Mucosa of rectum (tissue), 2 donors: Measurements from ENCODE around the gene EPB41L4A.
"Not testable (repeated sequence)": the region's sequence is repeated elsewhere in the genome, so short reads cannot be mapped to it uniquely, and the experiment has no call there.

Experiments
- H3K27ac ChIP-seq, 2 donors: one replicate each; pipeline ENCODE4 v1.7.0; 2013; ENCODE audit warnings: inconsistent platforms in 2 of 2, low read depth in 2 of 2, low read length in 2 of 2
- H3K27me3 ChIP-seq, 2 donors: one replicate each; pipeline ENCODE4 v1.7.0; 2013; ENCODE audit warnings: low read length in 2 of 2; ENCODE audit not compliant: control insufficient read depth in 2 of 2, insufficient read depth in 2 of 2
- H3K36me3 ChIP-seq, 2 donors: one replicate each; pipeline ENCODE4 v1.7.0; 2013; ENCODE audit warnings: low read length in 2 of 2; ENCODE audit not compliant: control insufficient read depth in 2 of 2, insufficient read depth in 2 of 2
- H3K4me1 ChIP-seq, 2 donors: one replicate each; pipeline ENCODE4 v1.7.0; 2013; ENCODE audit warnings: low read length in 2 of 2, mild to moderate bottlenecking in 1 of 2; ENCODE audit not compliant: control insufficient read depth in 2 of 2, insufficient read depth in 2 of 2
- H3K4me3 ChIP-seq, 2 donors: one replicate each; pipeline ENCODE4 v1.7.0; 2013; ENCODE audit warnings: low read length in 2 of 2
- H3K9ac ChIP-seq, 2 donors: one replicate each; pipeline ENCODE4 v1.7.0; 2013; ENCODE audit warnings: low read length in 2 of 2, low read depth in 1 of 2, mild to moderate bottlenecking in 1 of 2
- H3K9me3 ChIP-seq, 2 donors: one replicate each; pipeline ENCODE4 v1.7.0; 2013; ENCODE audit warnings: low read length in 2 of 2; ENCODE audit not compliant: control insufficient read depth in 2 of 2
- donor health status: healthy.
- donor health status: Normal muscosa, but diverticular disease.

EPB41L4A gene

DNA sequence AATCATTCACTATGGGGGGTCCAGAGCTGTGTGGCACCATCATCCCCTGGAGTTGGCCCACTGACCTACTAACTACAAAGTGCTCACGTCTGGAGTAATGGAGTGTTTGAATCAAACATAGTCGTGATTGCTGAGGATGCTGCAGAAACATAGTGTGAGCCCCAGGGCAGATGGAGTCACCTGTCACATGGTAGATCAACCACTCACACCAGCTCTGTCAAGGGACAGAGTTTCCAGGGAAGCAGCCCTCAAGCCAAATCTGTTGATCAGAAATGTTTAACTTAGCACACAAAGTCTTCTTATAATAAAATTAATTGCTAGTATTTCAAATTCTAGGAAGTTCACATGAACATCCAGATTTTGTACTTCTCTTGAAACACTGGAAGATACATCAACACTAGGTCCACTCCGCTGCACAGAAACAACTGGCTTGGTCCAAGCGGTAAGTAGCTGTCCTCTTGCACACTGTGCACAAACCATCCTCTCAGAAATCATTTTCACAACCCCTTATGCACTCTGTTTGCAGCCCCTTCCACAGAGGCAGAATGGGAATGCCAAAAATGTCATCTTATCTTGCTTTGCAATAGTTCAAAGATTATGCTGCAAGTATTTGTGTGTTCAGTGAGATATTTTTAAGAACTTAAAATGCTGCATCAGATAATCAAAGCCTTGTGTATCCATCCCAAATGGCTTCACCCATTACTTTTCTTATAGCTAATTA lies 191.0 kb downstream of the EPB41L4A start:
- peak overlapping the region in 1 of 2 donors; percentile 9 for H3K4me3 ChIP-seq
- H3K36me3 ChIP-seq: no peaks in the 10 kb centered on the region
- peak overlapping the region in 1 of 2 donors; percentile 28 for H3K27ac ChIP-seq
- H3K9me3 ChIP-seq: no peaks in the 10 kb centered on the region
- H3K27me3 ChIP-seq: no peaks in the 10 kb centered on the region
- peaks cover 9 to 15% of the 10 kb centered on the region in 2 donors for H3K4me1 ChIP-seq
- H3K9ac ChIP-seq: no peak overlapping the region

DNA sequence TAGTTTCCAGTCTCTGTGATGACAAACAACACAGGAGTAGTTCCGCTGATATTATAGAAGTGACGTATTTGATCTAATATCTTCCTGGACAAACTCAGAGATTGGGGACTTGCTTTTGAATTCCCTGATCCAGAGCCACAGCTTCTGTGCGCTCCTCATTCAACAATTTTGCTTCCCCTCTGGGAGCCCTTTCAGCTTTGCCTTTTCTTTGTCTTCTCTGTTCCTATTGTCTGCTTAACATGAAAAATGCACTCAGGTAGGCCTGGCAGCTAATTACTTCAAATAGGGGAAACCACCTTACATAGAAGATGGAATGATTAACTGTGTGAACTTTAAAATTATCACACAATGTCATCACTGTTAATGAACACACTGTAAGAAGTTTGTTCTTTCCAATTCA lies 192.9 kb downstream of the EPB41L4A start:
- Histone ChIP-seq H3K27ac (no peak overlapping the region), H3K27me3 (no peaks in the 10 kb centered on the region), H3K9me3 (no peaks in the 10 kb centered on the region), H3K4me1 (peaks cover 10 to 13% of the 10 kb centered on the region in 2 donors), H3K36me3 (no peaks in the 10 kb centered on the region), H3K4me3 (no peak overlapping the region), H3K9ac (no peak overlapping the region)

DNA sequence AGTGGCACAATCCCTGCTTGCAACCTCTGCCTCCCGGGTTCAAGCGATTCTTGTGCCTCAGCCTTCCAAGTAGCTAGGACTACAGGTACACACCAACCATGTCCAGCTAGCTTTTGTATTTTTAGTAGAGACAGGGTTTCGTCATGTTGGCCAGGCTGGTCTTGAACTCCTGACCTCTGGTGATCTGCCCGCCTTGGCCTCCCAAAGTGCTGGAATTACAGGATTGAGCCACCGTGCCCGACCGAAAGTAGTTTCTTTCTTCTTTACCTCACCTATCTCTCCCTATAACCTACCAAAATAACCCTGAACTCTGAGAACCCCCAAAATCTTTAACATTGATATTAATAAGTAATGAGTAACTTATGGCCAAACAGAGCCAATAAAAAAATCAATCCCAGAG lies 196.1 kb downstream of the EPB41L4A start:
- not testable (repeated sequence) for H3K9ac ChIP-seq, H3K4me1 ChIP-seq, H3K27me3 ChIP-seq, H3K4me3 ChIP-seq, H3K36me3 ChIP-seq, H3K9me3 ChIP-seq, H3K27ac ChIP-seq

DNA sequence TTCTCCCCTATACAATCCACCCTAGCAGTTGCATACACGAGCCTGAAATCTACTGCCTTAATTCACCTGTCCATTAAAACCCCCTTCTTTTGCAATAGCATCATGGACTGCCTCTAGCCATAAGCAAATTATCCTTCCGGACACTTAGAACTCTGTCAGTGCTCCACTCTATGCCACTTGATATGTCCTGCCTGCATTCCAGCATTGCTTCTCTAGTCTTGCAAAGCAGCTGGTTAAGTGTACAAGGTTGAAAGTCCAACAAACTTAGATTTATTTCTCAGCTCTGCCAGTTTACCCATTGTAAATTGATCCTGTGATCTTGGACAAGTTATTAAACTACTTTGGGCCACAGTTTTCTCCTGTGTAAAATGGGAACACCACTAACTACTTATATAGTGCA lies 197.9 kb downstream of the EPB41L4A start:
- Histone ChIP-seq H3K27ac (no peak overlapping the region), H3K9me3 (no peaks in the 10 kb centered on the region), H3K9ac (no peak overlapping the region), H3K27me3 (no peaks in the 10 kb centered on the region), H3K4me1 (peaks cover 3 to 6% of the 10 kb centered on the region in 2 donors), H3K36me3 (no peaks in the 10 kb centered on the region), H3K4me3 (no peak overlapping the region)

DNA sequence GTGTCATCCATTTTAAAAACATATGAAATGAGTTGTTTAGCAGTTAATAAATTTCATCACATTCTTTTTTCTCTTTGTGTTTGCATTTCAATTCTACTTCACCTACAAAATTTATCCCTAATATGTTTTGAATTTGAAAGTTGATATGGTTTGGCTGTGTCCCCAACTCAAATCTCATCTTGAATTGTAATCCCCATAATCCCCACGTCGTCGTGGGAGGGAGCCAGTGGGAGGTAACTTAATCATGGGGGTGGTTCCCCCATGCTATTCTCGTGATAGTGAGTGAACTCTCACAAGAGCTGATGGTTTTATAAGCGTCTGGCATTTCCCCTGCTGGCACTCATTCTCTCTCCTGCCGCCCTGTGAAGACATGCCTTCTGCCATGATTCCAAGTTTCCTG lies 200.1 kb downstream of the EPB41L4A start:
- H3K4me1 ChIP-seq: peaks cover 3 to 6% of the 10 kb centered on the region in 2 donors

DNA sequence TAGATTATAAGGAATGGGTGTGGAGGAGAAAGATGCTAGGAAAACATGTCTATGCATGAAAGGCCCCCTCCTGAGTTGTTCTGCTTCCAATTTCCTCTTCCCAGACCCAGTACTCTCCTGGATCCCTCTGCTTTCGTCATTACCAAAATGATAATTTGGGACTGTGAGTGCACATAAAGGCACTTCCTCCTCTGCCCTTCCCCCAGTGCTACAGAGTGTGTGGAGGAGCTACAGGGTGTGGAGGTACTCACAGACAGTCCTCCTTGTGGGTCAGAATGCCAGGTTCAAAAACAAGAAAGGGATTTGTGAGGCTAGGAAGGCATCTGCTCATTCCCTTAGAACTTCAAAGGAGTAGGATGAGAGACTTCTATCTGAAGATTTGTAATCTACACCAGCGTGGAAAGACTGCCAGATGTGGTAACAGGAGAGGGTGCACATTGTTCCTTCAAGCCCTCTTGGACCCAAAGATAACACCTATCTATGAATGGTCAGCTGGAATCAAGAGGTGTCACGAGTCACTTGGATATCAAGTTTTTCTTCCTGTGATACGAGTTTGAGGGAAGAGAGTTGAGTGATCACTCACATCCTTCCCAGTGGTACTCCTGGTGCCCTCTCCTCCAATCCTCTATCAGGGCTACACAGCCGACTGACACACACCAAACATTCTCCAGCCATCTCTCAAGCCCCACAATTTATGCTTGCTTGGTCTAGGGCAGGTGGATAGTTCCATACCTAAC lies 201.1 kb downstream of the EPB41L4A start:
- H3K27ac ChIP-seq: no peak overlapping the region
- H3K36me3 ChIP-seq: no peaks in the 10 kb centered on the region
- no peaks in the 10 kb centered on the region for H3K9me3 ChIP-seq
- no peaks in the 10 kb centered on the region for H3K27me3 ChIP-seq
- no peak overlapping the region for H3K4me3 ChIP-seq
- H3K9ac ChIP-seq: no peak overlapping the region
- H3K4me1 ChIP-seq: peaks cover 3 to 6% of the 10 kb centered on the region in 2 donors

More for the DNA sequence above, 200.1 kb downstream of the EPB41L4A start:
- no peak overlapping the region for H3K9ac ChIP-seq
- H3K36me3 ChIP-seq: no peaks in the 10 kb centered on the region
- H3K27me3 ChIP-seq: no peaks in the 10 kb centered on the region
- H3K9me3 ChIP-seq: no peaks in the 10 kb centered on the region
- no peak overlapping the region for H3K27ac ChIP-seq
- H3K4me3 ChIP-seq: no peak overlapping the region

DNA sequence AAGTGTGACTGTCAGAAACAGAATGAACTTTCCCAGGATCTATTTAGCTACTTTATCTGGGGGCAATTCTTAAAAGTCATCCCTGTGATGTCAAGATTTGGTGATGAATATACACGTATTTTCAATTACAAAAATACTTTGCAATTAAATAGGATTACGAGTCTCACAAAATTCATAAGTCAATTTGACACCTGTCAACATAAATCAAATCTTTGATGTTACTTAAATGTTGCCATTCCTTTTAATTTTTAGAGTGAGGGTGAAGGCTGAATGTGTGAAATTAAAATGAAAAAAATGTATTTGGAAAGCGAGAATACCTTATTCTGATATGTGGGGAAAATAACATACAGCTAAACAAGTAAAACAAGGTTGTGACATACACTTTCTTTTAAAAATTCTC lies 202.9 kb downstream of the EPB41L4A start:
- Histone ChIP-seq H3K27me3 (no peaks in the 10 kb centered on the region), H3K36me3 (no peaks in the 10 kb centered on the region), H3K27ac (no peak overlapping the region), H3K9ac (no peak overlapping the region), H3K4me1 (no peaks in the 10 kb centered on the region), H3K9me3 (no peaks in the 10 kb centered on the region), H3K4me3 (no peak overlapping the region)

DNA sequence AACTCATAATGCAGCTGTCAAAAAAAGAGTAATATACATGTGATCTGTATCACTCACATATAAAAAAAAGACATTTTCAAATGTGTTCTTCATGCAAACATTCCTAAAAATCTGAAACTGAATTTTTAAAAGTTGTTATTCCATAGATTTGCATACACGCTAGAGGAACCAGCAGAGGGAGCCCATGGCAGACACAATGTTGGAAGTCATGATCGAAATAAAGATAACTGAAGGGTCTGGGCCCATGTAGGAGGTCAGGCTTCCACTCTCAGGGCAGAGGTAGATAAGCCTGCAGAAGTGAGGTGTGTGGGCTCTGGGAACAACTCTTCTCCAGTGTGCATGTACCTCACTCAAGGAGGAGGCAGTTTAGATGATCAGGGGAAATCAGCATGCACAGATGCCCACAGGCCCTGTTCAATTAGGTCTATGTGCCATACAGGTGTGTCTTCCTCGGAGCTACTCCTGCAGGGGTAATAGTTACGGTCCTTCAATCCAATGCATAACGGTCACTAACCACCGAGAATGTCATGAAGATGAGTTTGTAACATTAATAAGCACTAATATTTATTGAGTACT lies 208.6 kb downstream of the EPB41L4A start:
- Histone ChIP-seq H3K9me3 (no peaks in the 10 kb centered on the region), H3K36me3 (no peaks in the 10 kb centered on the region), H3K4me1 (no peaks in the 10 kb centered on the region), H3K27ac (no peak overlapping the region), H3K4me3 (no peak overlapping the region), H3K9ac (no peak overlapping the region), H3K27me3 (no peaks in the 10 kb centered on the region)

DNA sequence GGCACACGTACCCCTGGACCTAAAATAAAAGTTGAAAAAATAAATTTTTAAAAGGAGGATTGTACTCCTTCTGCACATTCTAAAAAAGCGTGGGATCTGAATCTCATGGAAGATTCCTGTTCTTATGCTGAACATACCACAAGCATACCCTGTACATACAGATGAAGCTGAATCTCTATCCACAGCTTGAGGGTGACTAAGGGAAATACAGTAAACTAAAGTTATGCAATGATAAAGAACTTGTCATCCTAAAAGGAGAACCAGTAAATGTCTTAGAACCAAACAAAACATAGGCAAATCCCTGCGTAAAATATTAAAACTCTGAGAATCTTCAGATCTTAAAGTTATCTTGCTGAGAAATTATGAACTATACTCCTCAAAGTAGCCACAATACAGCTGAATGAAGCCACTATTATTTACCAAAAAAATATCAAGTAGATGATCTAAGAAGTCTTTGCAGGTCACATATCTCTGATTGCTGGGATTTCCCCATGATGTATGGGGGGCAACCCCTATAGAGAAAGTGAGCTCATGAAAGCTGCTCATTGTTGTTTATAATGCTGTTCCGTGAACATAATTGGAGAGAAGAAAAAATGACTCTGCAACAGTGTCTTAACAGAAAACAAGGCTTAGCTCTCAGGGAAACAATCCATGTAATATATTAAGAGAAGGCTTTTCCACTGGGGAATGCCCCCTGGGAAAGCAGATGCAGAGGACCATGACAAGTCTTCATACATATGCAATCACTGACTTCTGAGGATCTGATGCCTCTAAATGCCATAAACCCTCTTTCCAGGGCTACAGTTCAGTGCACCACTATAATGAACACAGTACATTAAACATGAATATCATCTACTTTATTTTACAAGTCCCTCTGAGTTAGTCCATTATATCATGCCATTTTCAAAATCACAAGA lies 210.1 kb downstream of the EPB41L4A start:
- Histone ChIP-seq H3K4me1 (no peaks in the 10 kb centered on the region), H3K27me3 (no peaks in the 10 kb centered on the region), H3K9ac (no peak overlapping the region), H3K9me3 (no peaks in the 10 kb centered on the region), H3K27ac (no peak overlapping the region), H3K4me3 (no peak overlapping the region), H3K36me3 (peaks cover 0 to 3% of the 10 kb centered on the region in 2 donors)
